Tibial artery (tissue), 4 donors: ENCODE results near the gene HMGA1.

Experiments
- DNase-seq, 2 donors: peaks; one replicate each; pipeline ENCODE4 v3.0.0-alpha.2; 2019
- H3K27ac ChIP-seq, 2 donors: fragments of 200-600 bp; sonication (generic) in 1 of 2; 1 replicate in 1 of 2; 2 replicates in 1 of 2; pipeline ENCODE4 v1.5.1; 2018 to 2019; ENCODE audit warnings: mild to moderate bottlenecking in 1 of 2
- H3K27me3 ChIP-seq, 2 donors: fragments of 200-600 bp; sonication (generic) in 1 of 2; one replicate each; pipeline versions ENCODE4 v1.5.1 to v1.6.0; 2016 to 2019
- H3K36me3 ChIP-seq, 3 donors: fragments of 200-600 bp; sonication (generic) in 2 of 3; one replicate each; pipeline ENCODE4 v1.5.1; 2016 to 2019; ENCODE audit warnings: mild to moderate bottlenecking in 2 of 3
- H3K4me1 ChIP-seq, 4 donors: fragments of 200-600 bp; sonication (generic) in 2 of 4; 1 replicate in 3 of 4; 2 replicates in 1 of 4; pipeline ENCODE4 v1.5.1; 2016 to 2019
- H3K4me3 ChIP-seq, 2 donors: fragments of 200-600 bp; sonication (generic) in 1 of 2; 1 replicate in 1 of 2; 2 replicates in 1 of 2; pipeline ENCODE4 v1.5.1; 2018 to 2019; ENCODE audit warnings: mild to moderate bottlenecking in 2 of 2
- H3K9me3 ChIP-seq, 3 donors: fragments of 200-600 bp; sonication (generic) in 1 of 3; one replicate each; pipeline ENCODE4 v1.5.1; 2016 to 2019
- intact Hi-C: fragments of 100-400 bp; cut with DNase I; formaldehyde crosslinking; loops from one replicate; pipeline ENCODE4 v1.15.0; 2023; ENCODE audit warnings: low total_unique reads
- TF ChIP-seq, protein P1 (sequence below), 2 experiments: fragments of 200-600 bp in 1 of 2; fragments of 450-650 bp in 1 of 2; IDR thresholded peaks; one replicate each; pipeline ENCODE4 v1.5.1; 2017 to 2019; ENCODE audit warnings: antibody characterized with exemption in 2 of 2, mild to moderate bottlenecking in 1 of 2, moderate library complexity in 1 of 2

HMGA1 gene, protein sequence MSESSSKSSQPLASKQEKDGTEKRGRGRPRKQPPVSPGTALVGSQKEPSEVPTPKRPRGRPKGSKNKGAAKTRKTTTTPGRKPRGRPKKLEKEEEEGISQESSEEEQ

GRCh38 chr6:34236443-34237315, at the start of gene HMGA1:
Gene HMGA1, plus strand, starts transcription at chr6:34236873. Its CDS starts 3,908 bp downstream, at chr6:34240781.
- intact Hi-C loops: no loop called here

DNA sequence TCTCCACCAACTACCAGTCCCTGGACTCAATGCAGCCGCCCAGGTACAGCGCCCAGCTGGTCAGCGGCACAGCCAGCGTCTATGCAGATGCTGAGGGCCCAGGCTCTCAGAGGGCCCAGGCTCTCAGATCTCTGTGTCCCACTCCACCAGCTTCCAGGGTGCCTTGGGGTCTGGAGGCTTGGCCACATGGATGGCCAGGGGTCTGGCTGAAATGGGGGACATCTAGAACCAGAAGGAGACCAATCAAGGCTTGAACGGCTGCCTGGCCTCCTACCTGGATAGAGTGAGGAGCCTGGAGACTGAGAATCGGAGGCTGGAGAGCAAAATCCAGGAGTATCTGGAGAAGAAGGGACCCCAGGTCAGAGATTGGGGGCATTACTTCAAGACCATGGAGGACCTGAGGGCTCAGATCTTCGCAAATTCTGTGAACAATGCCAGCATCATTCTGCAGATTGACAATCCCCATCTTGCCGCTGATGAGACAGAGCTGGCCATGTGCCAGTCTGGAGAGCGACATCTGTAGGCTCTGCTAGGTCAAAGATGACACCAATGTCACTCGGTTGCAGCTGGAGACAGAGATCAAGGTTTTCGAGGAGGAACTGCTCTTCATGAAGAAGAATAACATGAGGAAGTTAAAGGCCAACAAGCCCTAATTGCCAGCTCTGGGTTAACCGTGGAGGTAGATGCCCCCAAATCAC, 46.7 kb upstream of the HMGA1 start:
- TF ChIP-seq, protein P1, sequence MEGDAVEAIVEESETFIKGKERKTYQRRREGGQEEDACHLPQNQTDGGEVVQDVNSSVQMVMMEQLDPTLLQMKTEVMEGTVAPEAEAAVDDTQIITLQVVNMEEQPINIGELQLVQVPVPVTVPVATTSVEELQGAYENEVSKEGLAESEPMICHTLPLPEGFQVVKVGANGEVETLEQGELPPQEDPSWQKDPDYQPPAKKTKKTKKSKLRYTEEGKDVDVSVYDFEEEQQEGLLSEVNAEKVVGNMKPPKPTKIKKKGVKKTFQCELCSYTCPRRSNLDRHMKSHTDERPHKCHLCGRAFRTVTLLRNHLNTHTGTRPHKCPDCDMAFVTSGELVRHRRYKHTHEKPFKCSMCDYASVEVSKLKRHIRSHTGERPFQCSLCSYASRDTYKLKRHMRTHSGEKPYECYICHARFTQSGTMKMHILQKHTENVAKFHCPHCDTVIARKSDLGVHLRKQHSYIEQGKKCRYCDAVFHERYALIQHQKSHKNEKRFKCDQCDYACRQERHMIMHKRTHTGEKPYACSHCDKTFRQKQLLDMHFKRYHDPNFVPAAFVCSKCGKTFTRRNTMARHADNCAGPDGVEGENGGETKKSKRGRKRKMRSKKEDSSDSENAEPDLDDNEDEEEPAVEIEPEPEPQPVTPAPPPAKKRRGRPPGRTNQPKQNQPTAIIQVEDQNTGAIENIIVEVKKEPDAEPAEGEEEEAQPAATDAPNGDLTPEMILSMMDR (IDR thresholded peaks at IDR 0.05): no peak
- DNase-seq: peak in 1 of 2 donors; percentile 27
- no peaks in the 10 kb centered on the region for H3K9me3 ChIP-seq
- no peak overlapping the region for H3K27ac ChIP-seq
- H3K4me3 ChIP-seq: no peak overlapping the region
- no peaks in the 10 kb centered on the region for H3K4me1 ChIP-seq
- no peaks in the 10 kb centered on the region for H3K36me3 ChIP-seq
- intact Hi-C loops: no loop called here
- no peaks in the 10 kb centered on the region for H3K27me3 ChIP-seq

More at GRCh38 chr6:34236443-34237315, at the start of gene HMGA1:
- TF ChIP-seq, protein P1 (IDR thresholded peaks at IDR 0.05): no peak
- H3K9me3 ChIP-seq: no peaks in the 10 kb centered on the region
- H3K4me1 ChIP-seq: peaks cover 0 to 24% (median 17%) of the 10 kb centered on the region in 4 donors
- peak; percentile 80 to 91 for DNase-seq
- H3K36me3 ChIP-seq: peaks cover 0 to 12% (median 0%) of the 10 kb centered on the region in 3 donors
- H3K27ac ChIP-seq: peak within 1 kb of the TSS; percentile 81 to 83
- H3K27me3 ChIP-seq: no peaks in the 10 kb centered on the region
- H3K4me3 ChIP-seq: peak within 1 kb of the TSS; percentile 71 to 74

DNA sequence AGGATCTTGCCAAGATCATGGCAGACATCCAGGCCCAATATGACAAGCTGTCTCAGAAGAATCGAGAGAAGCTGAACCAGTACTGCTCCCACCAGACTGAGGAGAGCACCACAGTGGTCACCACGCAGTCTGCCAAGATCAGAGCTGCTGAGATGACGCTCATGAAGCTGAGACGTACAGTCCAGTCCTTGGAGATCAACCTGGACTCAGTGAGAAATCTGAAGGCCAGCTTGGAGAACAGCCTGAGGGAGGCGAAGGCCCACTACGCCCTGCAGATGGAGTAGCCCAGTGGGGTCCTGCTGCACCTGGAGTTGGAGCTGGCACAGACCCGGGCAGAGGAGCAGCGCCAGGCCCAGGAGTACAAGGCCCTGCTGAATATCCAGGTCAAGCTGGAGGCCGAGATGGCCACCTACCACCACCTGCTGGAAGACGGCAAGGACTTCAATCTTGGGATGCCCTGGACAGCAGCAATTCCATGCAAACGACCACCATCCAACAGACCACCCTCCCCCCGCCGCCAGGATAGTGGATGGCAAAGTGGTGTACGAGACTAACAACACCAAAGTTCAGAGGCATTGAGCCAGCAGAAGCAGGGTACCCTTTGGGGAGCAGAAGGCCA, 46.1 kb upstream of the HMGA1 start:
- Histone ChIP-seq H3K27ac (no peak overlapping the region), H3K9me3 (no peaks in the 10 kb centered on the region), H3K36me3 (no peaks in the 10 kb centered on the region), H3K4me1 (peaks cover 0 to under 1% (median 0%) of the 10 kb centered on the region in 4 donors), H3K27me3 (no peaks in the 10 kb centered on the region), H3K4me3 (no peak overlapping the region)
- peak in 1 of 2 donors; percentile 44 for DNase-seq
- intact Hi-C loops: no loop called here
- TF ChIP-seq, protein P1 (IDR thresholded peaks at IDR 0.05): no peak

GRCh38 chr6:34194772-34195171, 41.9 kb upstream of the HMGA1 start:
- Histone ChIP-seq H3K4me1 (peaks cover 0 to 13% (median 8%) of the 10 kb centered on the region in 4 donors), H3K36me3 (no peaks in the 10 kb centered on the region), H3K27me3 (no peaks in the 10 kb centered on the region), H3K4me3 (no peak overlapping the region), H3K9me3 (no peaks in the 10 kb centered on the region), H3K27ac (no peak overlapping the region)
- no peak for DNase-seq
- TF ChIP-seq, protein P1 (IDR thresholded peaks at IDR 0.05): no peak
- intact Hi-C loops: loop anchor here (5.0 kb wide), 1 partner anchor 53 kb away; the partner anchor contains the start of gene SMIM29

- peak overlapping the region in 1 of 2 donors; percentile 56 for H3K4me3 ChIP-seq
Observed at GRCh38 chr6:34195726-34196115, 41.0 kb upstream of the HMGA1 start.

More at GRCh38 chr6:34195726-34196115, 41.0 kb upstream of the HMGA1 start:
- DNase-seq: no peak
- no peaks in the 10 kb centered on the region for H3K9me3 ChIP-seq
- no peaks in the 10 kb centered on the region for H3K27me3 ChIP-seq
- peaks cover 0 to 13% (median 8%) of the 10 kb centered on the region in 4 donors for H3K4me1 ChIP-seq
- H3K27ac ChIP-seq: no peak overlapping the region
- TF ChIP-seq, protein P1 (IDR thresholded peaks at IDR 0.05): no peak
- H3K36me3 ChIP-seq: no peaks in the 10 kb centered on the region
- intact Hi-C loops: loop anchor here (2.0 to 5.0 kb wide), 2 partner anchors 52 to 219 kb away; partner anchors contain the start of gene SMIM29
